ENCODE results near the gene PLA2G4E.

GRCh38 chr15:41967506-41968206 is 53.2 kb downstream of the PLA2G4E start:
- TF ChIP-seq, protein P1, sequence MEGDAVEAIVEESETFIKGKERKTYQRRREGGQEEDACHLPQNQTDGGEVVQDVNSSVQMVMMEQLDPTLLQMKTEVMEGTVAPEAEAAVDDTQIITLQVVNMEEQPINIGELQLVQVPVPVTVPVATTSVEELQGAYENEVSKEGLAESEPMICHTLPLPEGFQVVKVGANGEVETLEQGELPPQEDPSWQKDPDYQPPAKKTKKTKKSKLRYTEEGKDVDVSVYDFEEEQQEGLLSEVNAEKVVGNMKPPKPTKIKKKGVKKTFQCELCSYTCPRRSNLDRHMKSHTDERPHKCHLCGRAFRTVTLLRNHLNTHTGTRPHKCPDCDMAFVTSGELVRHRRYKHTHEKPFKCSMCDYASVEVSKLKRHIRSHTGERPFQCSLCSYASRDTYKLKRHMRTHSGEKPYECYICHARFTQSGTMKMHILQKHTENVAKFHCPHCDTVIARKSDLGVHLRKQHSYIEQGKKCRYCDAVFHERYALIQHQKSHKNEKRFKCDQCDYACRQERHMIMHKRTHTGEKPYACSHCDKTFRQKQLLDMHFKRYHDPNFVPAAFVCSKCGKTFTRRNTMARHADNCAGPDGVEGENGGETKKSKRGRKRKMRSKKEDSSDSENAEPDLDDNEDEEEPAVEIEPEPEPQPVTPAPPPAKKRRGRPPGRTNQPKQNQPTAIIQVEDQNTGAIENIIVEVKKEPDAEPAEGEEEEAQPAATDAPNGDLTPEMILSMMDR (IDR thresholded peaks at IDR 0.05 in 4 of 5, conservative IDR thresholded peaks at IDR 0.05 in 1 of 5), result no peak
- TF ChIP-seq POLR2A (IDR thresholded peaks at IDR 0.05), result no peak
